GM12875 (cell line): ENCODE data around the gene AIFM2.
A peak's percentile ranks its signal among the peaks of the same experiment; 100 is the strongest.

Source experiments
- H3K4me3 ChIP-seq: one replicate; pipeline ENCODE4 v1.5.1; 2011; ENCODE audit warnings: low read depth, low read length, control low read depth
- CTCF ChIP-seq: IDR thresholded peaks from 2 replicates; pipeline ENCODE4 v1.5.1; 2011; ENCODE audit warnings: low read depth, mild to moderate bottlenecking, control low read depth, inconsistent platforms, low read length, moderate library complexity, borderline replicate concordance; ENCODE audit not compliant: insufficient read depth

The AIFM2 gene

GRCh38 chr10:70115948-70116682 lies 16.5 kb downstream of the AIFM2 start:
- peak; percentile 83 for TF ChIP-seq CTCF

GRCh38 chr10:70114902-70115301 lies 17.7 kb downstream of the AIFM2 start:
- no peak for TF ChIP-seq CTCF
- no peak overlapping the region for H3K4me3 ChIP-seq

More at GRCh38 chr10:70115948-70116682, 16.5 kb downstream of the AIFM2 start:
- no peak overlapping the region for H3K4me3 ChIP-seq

- TF ChIP-seq CTCF = no peak
- no peak overlapping the region for H3K4me3 ChIP-seq
Measured at GRCh38 chr10:70112071-70112470, 20.6 kb downstream of the AIFM2 start.

- no peak for TF ChIP-seq CTCF
Measured at GRCh38 chr10:70111496-70111895, 21.1 kb downstream of the AIFM2 start.

GRCh38 chr10:70109064-70109729 lies 23.4 kb downstream of the AIFM2 start:
- no peak overlapping the region for H3K4me3 ChIP-seq
- TF ChIP-seq CTCF = no peak

More at GRCh38 chr10:70111496-70111895, 21.1 kb downstream of the AIFM2 start:
- H3K4me3 ChIP-seq = no peak overlapping the region

GRCh38 chr10:70106958-70107791 lies 25.4 kb downstream of the AIFM2 start:
- peak; percentile 60; the same call in 1 of the 2 replicates for TF ChIP-seq CTCF
- no peak overlapping the region for H3K4me3 ChIP-seq
